Nephron progenitor cell (in vitro differentiated cells): ENCODE results near the gene PCBP3.
A peak's percentile ranks its signal among the peaks of the same experiment; 100 is the strongest.

Experiments
- DNase-seq: peaks from one replicate; pipeline ENCODE4 v3.0.0; 2021
- H3K27ac Mint-ChIP-seq: 2 replicates; pipeline ENCODE4 v1.8.0; 2021; ENCODE audit warnings: mild to moderate bottlenecking, moderate library complexity, mixed read lengths
- H3K27me3 Mint-ChIP-seq: 2 replicates; pipeline ENCODE4 v1.8.0; 2021; ENCODE audit warnings: mild to moderate bottlenecking, low read depth, mixed read lengths; ENCODE audit not compliant: poor library complexity
- H3K36me3 Mint-ChIP-seq: 2 replicates; pipeline ENCODE4 v1.8.0; 2021; ENCODE audit warnings: low read depth, mixed read lengths
- H3K4me1 Mint-ChIP-seq: 2 replicates; pipeline ENCODE4 v1.8.0; 2021; ENCODE audit warnings: mixed read lengths
- H3K4me3 Mint-ChIP-seq: 2 replicates; pipeline ENCODE4 v1.8.0; 2021; ENCODE audit warnings: mild to moderate bottlenecking, moderate library complexity, mixed read lengths
- H3K9me3 Mint-ChIP-seq: 2 replicates; pipeline ENCODE4 v1.8.0; 2021; ENCODE audit warnings: mild to moderate bottlenecking, moderate library complexity, mixed read lengths
- TF ChIP-seq, protein P1 (sequence below): fragments of 200-600 bp; sonication (generic); IDR thresholded peaks from 2 replicates; pipeline ENCODE4 v1.5.0; 2021; ENCODE audit warnings: antibody characterized with exemption

Gene PCBP3

DNA sequence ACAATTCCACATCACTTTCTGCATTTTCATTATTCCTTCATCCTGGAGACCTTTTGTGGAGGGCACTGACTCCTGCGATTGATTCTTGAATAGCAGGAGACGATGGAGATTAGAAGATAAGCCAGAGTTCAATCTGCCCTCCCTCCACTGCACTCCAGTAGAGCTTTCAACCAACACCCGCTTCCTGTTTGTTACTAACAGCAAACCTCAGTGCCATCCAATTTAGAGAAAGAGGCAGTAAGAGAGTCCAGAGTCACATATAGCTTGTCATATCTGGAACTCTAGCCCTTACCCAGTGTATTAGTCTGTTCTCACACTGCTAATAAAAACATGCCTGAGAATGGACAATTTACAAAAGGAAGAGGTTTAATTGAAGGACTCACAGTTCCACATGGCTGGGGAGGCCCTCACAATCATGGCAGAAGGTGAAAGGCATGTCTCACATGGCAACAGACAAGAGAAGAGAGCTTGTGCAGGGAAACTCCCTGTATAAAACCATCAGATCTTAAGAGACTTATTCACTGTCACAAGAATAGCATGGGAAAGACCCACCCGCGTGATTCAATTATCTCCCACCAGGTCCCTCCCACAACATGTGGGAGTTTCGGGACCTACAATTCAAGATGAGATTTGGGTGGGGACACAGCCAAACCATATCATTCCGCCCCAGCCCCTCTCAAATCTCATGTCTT lies 55.9 kb downstream of the PCBP3 start:
- H3K36me3 Mint-ChIP-seq, result no peaks in the 10 kb centered on the region
- H3K4me1 Mint-ChIP-seq, result no peaks in the 10 kb centered on the region
- H3K9me3 Mint-ChIP-seq, result peaks cover 4% of the 10 kb centered on the region
- peaks cover 2% of the 10 kb centered on the region for H3K27me3 Mint-ChIP-seq
- no peak overlapping the region for H3K4me3 Mint-ChIP-seq
- TF ChIP-seq, protein P1, sequence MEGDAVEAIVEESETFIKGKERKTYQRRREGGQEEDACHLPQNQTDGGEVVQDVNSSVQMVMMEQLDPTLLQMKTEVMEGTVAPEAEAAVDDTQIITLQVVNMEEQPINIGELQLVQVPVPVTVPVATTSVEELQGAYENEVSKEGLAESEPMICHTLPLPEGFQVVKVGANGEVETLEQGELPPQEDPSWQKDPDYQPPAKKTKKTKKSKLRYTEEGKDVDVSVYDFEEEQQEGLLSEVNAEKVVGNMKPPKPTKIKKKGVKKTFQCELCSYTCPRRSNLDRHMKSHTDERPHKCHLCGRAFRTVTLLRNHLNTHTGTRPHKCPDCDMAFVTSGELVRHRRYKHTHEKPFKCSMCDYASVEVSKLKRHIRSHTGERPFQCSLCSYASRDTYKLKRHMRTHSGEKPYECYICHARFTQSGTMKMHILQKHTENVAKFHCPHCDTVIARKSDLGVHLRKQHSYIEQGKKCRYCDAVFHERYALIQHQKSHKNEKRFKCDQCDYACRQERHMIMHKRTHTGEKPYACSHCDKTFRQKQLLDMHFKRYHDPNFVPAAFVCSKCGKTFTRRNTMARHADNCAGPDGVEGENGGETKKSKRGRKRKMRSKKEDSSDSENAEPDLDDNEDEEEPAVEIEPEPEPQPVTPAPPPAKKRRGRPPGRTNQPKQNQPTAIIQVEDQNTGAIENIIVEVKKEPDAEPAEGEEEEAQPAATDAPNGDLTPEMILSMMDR, result no peak
- no peak overlapping the region for H3K27ac Mint-ChIP-seq
- no peak for DNase-seq

DNA sequence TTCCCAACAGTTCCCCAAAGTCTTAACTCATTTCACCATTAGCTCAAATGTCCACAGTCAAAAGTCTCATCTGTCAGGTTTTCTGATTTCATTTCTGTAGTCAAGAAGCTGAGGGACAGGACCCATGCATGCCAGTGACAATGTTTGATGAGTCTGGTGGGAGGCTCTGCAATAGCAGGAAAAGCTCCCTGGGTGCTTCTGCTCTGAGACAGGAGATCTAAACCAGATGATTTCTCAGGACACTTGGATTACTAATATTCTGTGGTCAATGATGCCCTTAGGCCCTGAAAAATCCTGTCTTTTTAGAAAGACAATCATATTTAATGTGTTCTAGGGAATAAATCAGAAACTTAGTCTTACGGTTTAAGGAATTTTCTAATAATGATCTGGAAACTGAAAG lies 56.4 kb downstream of the PCBP3 start:
- peaks cover 2% of the 10 kb centered on the region for H3K27me3 Mint-ChIP-seq
- H3K27ac Mint-ChIP-seq, result no peak overlapping the region
- TF ChIP-seq, protein P1, result no peak
- no peaks in the 10 kb centered on the region for H3K4me1 Mint-ChIP-seq
- no peak overlapping the region for H3K4me3 Mint-ChIP-seq
- no peaks in the 10 kb centered on the region for H3K36me3 Mint-ChIP-seq
- DNase-seq, result no peak
- peaks cover 4% of the 10 kb centered on the region for H3K9me3 Mint-ChIP-seq

DNA sequence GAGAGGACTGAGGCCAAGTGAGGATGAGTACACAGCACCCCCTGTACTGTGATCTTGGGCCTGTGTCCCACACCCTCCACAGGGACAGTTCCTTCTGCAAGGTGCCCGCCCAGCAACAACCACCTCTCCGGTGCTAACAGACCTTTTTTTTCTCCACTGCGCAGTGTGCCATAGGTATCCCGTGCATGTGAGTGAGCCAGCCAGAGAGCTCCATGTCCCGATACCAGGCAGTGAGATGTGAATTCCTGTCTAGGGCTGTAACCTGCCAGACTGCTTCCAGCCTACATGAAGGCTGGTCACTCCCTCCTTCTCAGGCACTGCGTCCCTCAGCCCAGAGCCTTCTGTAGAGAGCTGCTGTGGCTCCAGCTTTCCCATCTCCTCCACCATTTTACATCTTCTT lies 56.9 kb downstream of the PCBP3 start:
- H3K9me3 Mint-ChIP-seq, result peaks cover 4% of the 10 kb centered on the region
- TF ChIP-seq, protein P1, result no peak
- no peak overlapping the region for H3K4me3 Mint-ChIP-seq
- no peak overlapping the region for H3K27ac Mint-ChIP-seq
- peaks cover 6% of the 10 kb centered on the region for H3K27me3 Mint-ChIP-seq
- no peaks in the 10 kb centered on the region for H3K4me1 Mint-ChIP-seq
- DNase-seq, result no peak
- no peaks in the 10 kb centered on the region for H3K36me3 Mint-ChIP-seq

DNA sequence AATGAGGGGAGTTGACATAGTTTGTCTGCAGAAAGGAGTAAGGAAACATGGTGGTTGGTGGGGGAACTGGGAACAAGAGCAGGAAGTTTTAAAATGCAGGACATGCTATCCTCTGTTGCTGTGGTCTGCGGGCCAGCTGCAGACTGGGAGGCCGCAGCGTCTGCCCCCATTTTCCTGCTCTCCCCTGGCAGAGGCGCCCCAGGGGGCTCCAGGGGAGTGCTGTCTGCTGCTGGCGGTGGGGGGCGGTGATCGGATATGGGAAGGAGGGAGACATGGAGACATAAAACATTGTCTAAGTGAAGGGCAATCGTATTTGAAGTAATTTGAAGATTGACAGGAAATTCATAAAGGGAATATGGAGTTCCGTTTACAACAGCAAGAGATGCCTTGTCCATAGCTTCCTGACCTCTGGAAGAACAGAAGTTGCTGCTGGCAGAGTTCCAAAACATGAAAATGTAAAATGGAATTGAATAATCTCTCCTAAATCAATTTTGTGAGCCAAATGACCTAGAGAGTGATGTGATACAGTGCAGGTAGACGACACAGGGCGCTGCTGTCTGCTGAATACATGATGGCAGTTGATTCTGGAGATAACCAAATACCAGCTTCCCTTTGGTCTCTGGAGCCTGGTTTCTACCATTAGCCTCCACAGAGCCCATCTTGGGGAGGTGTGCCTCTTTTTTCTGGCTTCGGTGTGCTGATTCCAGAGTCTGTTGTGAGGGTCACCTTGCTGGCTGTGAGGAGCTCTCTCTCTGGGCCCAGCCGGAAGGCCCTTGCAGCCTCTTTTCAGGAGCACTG lies 61.0 kb downstream of the PCBP3 start:
- Mint-ChIP-seq H3K9me3 (no peaks in the 10 kb centered on the region), H3K4me3 (no peak overlapping the region), H3K36me3 (no peaks in the 10 kb centered on the region), H3K27me3 (peaks cover 7% of the 10 kb centered on the region), H3K4me1 (no peaks in the 10 kb centered on the region), H3K27ac (peak overlapping the region; percentile 9)
- no peak for DNase-seq
- TF ChIP-seq, protein P1, result no peak

DNA sequence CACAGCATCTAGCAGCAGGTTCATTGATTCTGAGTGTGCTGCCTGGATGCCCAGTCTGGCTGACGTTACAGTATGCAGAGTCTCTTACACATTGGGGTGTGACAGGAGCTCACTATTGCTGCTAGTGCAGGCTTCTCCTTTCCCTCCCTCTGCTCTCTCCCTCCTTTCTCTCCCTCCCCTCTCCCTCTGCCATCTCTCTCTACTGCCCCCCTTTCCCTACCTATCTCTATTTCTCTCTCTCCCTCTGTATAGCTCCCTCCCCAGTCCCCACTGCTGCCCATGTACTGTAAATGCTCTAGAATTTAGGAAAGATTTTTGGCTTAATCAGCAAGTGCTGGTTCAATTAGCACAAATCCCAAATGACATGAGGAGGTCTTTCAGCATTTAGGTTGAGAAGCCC lies 62.8 kb downstream of the PCBP3 start:
- no peak overlapping the region for H3K4me3 Mint-ChIP-seq
- DNase-seq, result no peak
- no peaks in the 10 kb centered on the region for H3K4me1 Mint-ChIP-seq
- peaks cover 9% of the 10 kb centered on the region for H3K9me3 Mint-ChIP-seq
- TF ChIP-seq, protein P1, result no peak
- H3K36me3 Mint-ChIP-seq, result no peaks in the 10 kb centered on the region
- H3K27me3 Mint-ChIP-seq, result peaks cover 7% of the 10 kb centered on the region
- no peak overlapping the region for H3K27ac Mint-ChIP-seq
